Measurements from ENCODE around the gene NELL2.
"Not testable (repeated sequence)": the region's sequence is repeated elsewhere in the genome, so short reads cannot be mapped to it uniquely, and the experiment has no call there.

Gene NELL2

GRCh38 chr12:44749566-44749965 lies 126.5 kb downstream of the NELL2 start:
- CTCF ChIA-PET, result no interaction called here
- no peak for DNase-seq (ENCODE audit: low spot score)
- H3K27ac ChIP-seq, result no peak overlapping the region
- no peak for TF ChIP-seq CTCF (conservative IDR thresholded peaks at IDR 0.05; ENCODE audit: low read depth)
- POLR2A ChIA-PET (ENCODE audit: low non-redundant PET), result no interaction called here

- POLR2A ChIA-PET (ENCODE audit: low non-redundant PET), result no interaction called here
- CTCF ChIA-PET, result no interaction called here
- DNase-seq (ENCODE audit: low spot score), result no peak
- TF ChIP-seq CTCF (conservative IDR thresholded peaks at IDR 0.05; ENCODE audit: low read depth), result no peak
- no peak overlapping the region for H3K27ac ChIP-seq
These were observed 127.1 kb downstream of the NELL2 start for GRCh38 chr12:44748950-44749468.

GRCh38 chr12:44741292-44741980 lies 134.7 kb downstream of the NELL2 start:
- DNase-seq (ENCODE audit: low spot score); H3K27ac ChIP-seq; POLR2A ChIA-PET (ENCODE audit: low non-redundant PET): not testable (repeated sequence)
- CTCF ChIA-PET, result interaction anchor here (0.6 to 0.7 kb wide), 2 partner anchors 29 to 1984 kb away, joined by 3 to 5 read pairs; no protein-coding TSS in a partner anchor

- POLR2A ChIA-PET (ENCODE audit: low non-redundant PET), result no interaction called here
- no peak overlapping the region for H3K27ac ChIP-seq
- no peak for TF ChIP-seq CTCF (conservative IDR thresholded peaks at IDR 0.05; ENCODE audit: low read depth)
- no peak for DNase-seq (ENCODE audit: low spot score)
- CTCF ChIA-PET, result no interaction called here
These were observed 138.1 kb downstream of the NELL2 start for GRCh38 chr12:44738051-44738450.

GRCh38 chr12:44728566-44728965 lies 147.5 kb downstream of the NELL2 start:
- DNase-seq (ENCODE audit: low spot score), result no peak
- H3K27ac ChIP-seq, result no peak overlapping the region
- ChIA-PET POLR2A (ENCODE audit: low non-redundant PET) (interaction anchor here (0.6 kb wide), 1 partner anchor 242 kb away, joined by 3 read pairs; no protein-coding TSS in a partner anchor), CTCF (no interaction called here)
- TF ChIP-seq CTCF (conservative IDR thresholded peaks at IDR 0.05; ENCODE audit: low read depth), result no peak

GRCh38 chr12:44720265-44720664 lies 155.8 kb downstream of the NELL2 start:
- TF ChIP-seq CTCF (conservative IDR thresholded peaks at IDR 0.05; ENCODE audit: low read depth), result no peak
- POLR2A ChIA-PET (ENCODE audit: low non-redundant PET), result no interaction called here
- CTCF ChIA-PET, result no interaction called here
- H3K27ac ChIP-seq, result no peak overlapping the region
- no peak for DNase-seq (ENCODE audit: low spot score)

GRCh38 chr12:44717612-44718011 lies 158.5 kb downstream of the NELL2 start:
- no peak overlapping the region for H3K27ac ChIP-seq
- TF ChIP-seq CTCF (conservative IDR thresholded peaks at IDR 0.05; ENCODE audit: low read depth), result no peak
- POLR2A ChIA-PET (ENCODE audit: low non-redundant PET), result no interaction called here
- no peak for DNase-seq (ENCODE audit: low spot score)
- CTCF ChIA-PET, result no interaction called here
